T-cell (primary cell): ENCODE data around the gene COG1. TPM values are rescaled to one million over a fixed set of nuclear protein-coding genes. Genes with fewer than 3 reads are reported as not detected.

Experiments used
- total RNA-seq, 35 experiments: library from RNA in 6 of 35; stranded (reverse) in 6 of 35; fragments of 120-200 nt in 1 of 35; gene quantifications; one replicate each; pipeline versions ENCODE4 v1.2.1 to v1.2.4 and lab custom pipeline; 2013 to 2026

The COG1 gene
- total RNA-seq, 5 donors from 2014 or later (not counting 1 experiment from before 2014, with no cell fraction given), result 66.3 to 77.2 (median 73.3) TPM

Other genes starting within 250 kb of the COG1 start
- gene SLC39A11, start 100.4 kb upstream of the COG1 start, total RNA-seq, result 10 to 100 TPM; 18.6 to 27.1 (median 23.4) TPM
- not detected for gene SSTR2, start 28.0 kb upstream of the COG1 start, total RNA-seq
- not detected for gene CPSF4L, start 68.8 kb downstream of the COG1 start, total RNA-seq
- gene CDC42EP4, start 118.9 kb downstream of the COG1 start, total RNA-seq, result 1 to 10 TPM; 1.1 to 3.7 (median 1.3) TPM